Pancreas (tissue), 10 donors: ENCODE results near the gene NMS. TPM values are rescaled to one million over a fixed set of nuclear protein-coding genes. Genes with fewer than 3 reads are reported as not detected.

ENCODE experiments used
- ATAC-seq, 4 donors: fragments of 200-7000 bp; cut with Tn5 transposase; one replicate each; pipeline versions ENCODE4 v1.8.0 to v1.9.1; 2020; ENCODE audit warnings: mild to moderate bottlenecking in 4 of 4, moderate library complexity in 4 of 4
- DNase-seq, 6 donors: peaks; one replicate each; pipeline ENCODE4 v3.0.0-alpha.2; 2020
- FAIRE-seq: peaks from 2 replicates; lab custom pipeline; 2012; peaks lifted over from hg19 to GRCh38; lab: Jason Lieb, UNC
- H3K27ac ChIP-seq, 4 donors: fragments of 200-600 bp; sonication (generic); 1 replicate in 3 of 4; 2 replicates in 1 of 4; pipeline versions ENCODE4 v1.5.0 to v1.8.0; 2020
- H3K27me3 ChIP-seq, 4 donors: fragments of 200-600 bp; one replicate each; pipeline ENCODE4 v1.8.0; 2021
- H3K36me3 ChIP-seq, 3 donors: fragments of 200-600 bp; sonication (generic) in 1 of 3; one replicate each; pipeline versions ENCODE4 v1.5.0 to v1.8.0; 2020 to 2021
- H3K4me1 ChIP-seq, 3 donors: fragments of 200-600 bp; one replicate each; pipeline ENCODE4 v1.8.0; 2021
- H3K4me3 ChIP-seq, 4 donors: fragments of 200-600 bp; sonication (generic) in 2 of 4; one replicate each; pipeline versions ENCODE4 v1.5.0 to v1.8.0; 2020 to 2021
- H3K9me3 ChIP-seq, 4 donors: fragments of 200-600 bp; one replicate each; pipeline ENCODE4 v1.8.0; 2021
- CTCF ChIP-seq, 4 donors: fragments of 200-600 bp; sonication (generic) in 3 of 4; IDR thresholded peaks; one replicate each; pipeline versions ENCODE4 v1.5.0 to v1.8.0; 2021; ENCODE audit warnings: antibody characterized with exemption in 4 of 4
- WGBS, 2 donors: extraction: QIAGEN DNeasy Blood & Tissue Kit; methylation state at CpG; one replicate each; pipeline ENCODE4 v1.1.7; 2013; 5-methylcytosine and 5-hydroxymethylcytosine counted together
- intact Hi-C, 3 donors: fragments of 100-400 bp; cut with DNase I; formaldehyde crosslinking; loops; one replicate each; pipeline versions ENCODE4 v1.11.1 to v1.14.2; 2022
- polyA plus RNA-seq, 2 donors: library from polyadenylated mRNA; stranded (reverse); fragments of 200-250 nt; gene quantifications; one replicate each; pipeline ENCODE4 v1.2.3, GENCODE V29; 2013
- total RNA-seq, 6 donors: library from RNA; stranded (reverse); fragmentation: NEBNext Ultra II Directional in 4 of 6; extraction: Animal tissue kit (Norgen Biotek cat#: 25700) in 4 of 6; gene quantifications; one replicate each; pipeline versions ENCODE4 v1.2.1 to v1.2.4, GENCODE V29; 2021 to 2023
- donor health status: healthy with polysubstance abuse.
- donor health status: DM: no; HTN: no; CAD: no; lungs with moderate emphysema.
- donor health status: DM: no; HTN: no; CAD: no.
- donor health status: control.
- donor health status: control.
- donor health status: Bipolar disorder and iron deficiency.
- donor health status: DM: yes; HTN: yes; CAD: no.
- donor health status: DM: no; HTN: no; CAD: no.
- donor health status: DM: no; HTN: no; CAD: no.
- donor health status: DM: yes; HTN: yes; CAD: no.

Gene NMS
- total and polyA plus RNA-seq, 8 donors, result not detected

- H3K36me3 ChIP-seq, result no peaks in the 10 kb centered on the region
- ATAC-seq, result no peak
- no peak overlapping the region for H3K4me3 ChIP-seq
- no peaks in the 10 kb centered on the region for H3K27me3 ChIP-seq
- no peaks in the 10 kb centered on the region for H3K4me1 ChIP-seq
- DNase-seq, result no peak
- no peak for FAIRE-seq
- 47 to 71% methylated on average over 1 of the region's 1 CpG for WGBS, 2 donors
- no peaks in the 10 kb centered on the region for H3K9me3 ChIP-seq
- no peak for TF ChIP-seq CTCF (IDR thresholded peaks at IDR 0.05)
- H3K27ac ChIP-seq, result no peak overlapping the region
- intact Hi-C loops, result no loop called here
Observed at GRCh38 chr2:100429726-100430125, 40.6 kb upstream of the NMS start.

- WGBS, 2 donors, result 63 to 68% methylated on average over 8 of the region's 8 CpGs
- no peak for FAIRE-seq
Observed at GRCh38 chr2:100437751-100438150, 32.5 kb upstream of the NMS start.

GRCh38 chr2:100446696-100447095 lies 23.6 kb upstream of the NMS start:
- FAIRE-seq, result no peak
- peak in 1 of 4 donors; percentile 27 for ATAC-seq
- Histone ChIP-seq H3K36me3 (no peaks in the 10 kb centered on the region), H3K4me3 (no peak overlapping the region), H3K9me3 (no peaks in the 10 kb centered on the region), H3K4me1 (no peaks in the 10 kb centered on the region), H3K27me3 (no peaks in the 10 kb centered on the region), H3K27ac (no peak overlapping the region)
- no peak for TF ChIP-seq CTCF (IDR thresholded peaks at IDR 0.05)
- intact Hi-C loops, result no loop called here
- 68 to 70% methylated on average over 2 of the region's 2 CpGs for WGBS, 2 donors
- no peak for DNase-seq

More at GRCh38 chr2:100437751-100438150, 32.5 kb upstream of the NMS start:
- no peaks in the 10 kb centered on the region for H3K36me3 ChIP-seq
- ATAC-seq, result no peak
- no peak overlapping the region for H3K27ac ChIP-seq
- H3K4me3 ChIP-seq, result no peak overlapping the region
- no peak for TF ChIP-seq CTCF (IDR thresholded peaks at IDR 0.05)
- no peak for DNase-seq
- intact Hi-C loops, result no loop called here
- H3K4me1 ChIP-seq, result no peaks in the 10 kb centered on the region
- no peaks in the 10 kb centered on the region for H3K27me3 ChIP-seq
- H3K9me3 ChIP-seq, result no peaks in the 10 kb centered on the region

- Histone ChIP-seq H3K4me3 (no peak overlapping the region), H3K9me3 (no peaks in the 10 kb centered on the region), H3K27me3 (no peaks in the 10 kb centered on the region), H3K4me1 (no peaks in the 10 kb centered on the region), H3K27ac (no peak overlapping the region), H3K36me3 (no peaks in the 10 kb centered on the region)
- intact Hi-C loops, result no loop called here
- FAIRE-seq (no peak), DNase-seq (no peak), ATAC-seq (no peak)
- no peak for TF ChIP-seq CTCF (IDR thresholded peaks at IDR 0.05)
- WGBS, 2 donors, result 75 to 82% methylated on average over 5 of the region's 5 CpGs
Observed at GRCh38 chr2:100451092-100451491, 19.2 kb upstream of the NMS start.

- DNase-seq (no peak), FAIRE-seq (no peak), ATAC-seq (no peak)
- no peak for TF ChIP-seq CTCF (IDR thresholded peaks at IDR 0.05)
- intact Hi-C loops, result no loop called here
- Histone ChIP-seq H3K9me3 (no peaks in the 10 kb centered on the region), H3K4me1 (no peaks in the 10 kb centered on the region), H3K27me3 (no peaks in the 10 kb centered on the region), H3K36me3 (no peaks in the 10 kb centered on the region), H3K4me3 (no peak overlapping the region), H3K27ac (no peak overlapping the region)
Observed at GRCh38 chr2:100451734-100452133, 18.5 kb upstream of the NMS start.
